Measurements from ENCODE around the gene TSPO2.

The TSPO2 gene

DNA sequence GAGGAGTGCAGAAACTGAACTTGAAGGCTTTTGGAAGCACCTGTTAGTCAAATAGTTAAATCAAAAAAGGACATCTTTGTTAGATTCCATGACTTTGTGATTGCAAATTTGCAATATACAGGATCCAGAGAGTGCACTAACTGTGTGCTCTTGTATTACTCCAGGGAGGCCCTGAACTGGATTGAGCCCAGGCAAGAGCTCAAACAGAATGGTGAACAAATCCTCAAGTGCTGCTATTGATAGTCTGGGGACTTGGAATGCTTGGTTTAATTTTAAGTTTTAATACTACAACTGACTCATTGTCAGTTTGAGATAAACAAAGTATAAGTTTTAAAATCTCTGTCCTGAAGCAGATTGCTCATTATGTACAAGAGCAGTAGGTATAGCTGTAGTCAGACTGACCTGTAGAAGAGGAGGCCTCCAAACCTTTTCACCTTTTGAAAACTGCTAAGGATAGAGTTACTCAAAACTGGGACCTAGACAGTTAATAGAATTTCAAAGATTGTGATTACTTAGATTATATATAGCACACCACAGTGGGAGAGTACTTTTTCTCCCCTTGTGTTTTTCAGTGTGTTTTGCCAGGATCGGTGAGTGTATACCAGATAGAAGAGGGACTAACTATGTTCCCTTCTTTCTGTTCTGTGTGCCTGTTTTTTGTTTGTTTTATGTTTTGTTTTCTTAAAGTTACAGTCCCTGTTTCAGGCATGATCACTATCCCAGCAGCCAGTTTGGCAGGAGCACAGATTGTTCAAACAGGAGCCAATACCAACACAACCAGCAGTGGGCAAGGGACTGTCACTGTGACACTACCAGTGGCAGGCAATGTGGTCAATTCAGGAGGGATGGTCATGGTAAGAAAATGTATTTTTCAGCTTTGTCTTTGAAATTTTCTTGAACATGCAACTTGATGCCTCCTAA lies 48.8 kb downstream of the TSPO2 start:
- Histone ChIP-seq H3K14ac (ENCODE audit: low read length) (no peak overlapping the region), H3K4ac (ENCODE audit: low read depth, low read length) (no peak overlapping the region), H4K8ac (ENCODE audit: low read depth, low read length) (no peak overlapping the region), H2AFZ (ENCODE audit: insufficient read depth, low read length, poor library complexity) (no peak overlapping the region), H2BK5ac (ENCODE audit: low read depth, low read length, poor library complexity) (no peak overlapping the region), H3K18ac (ENCODE audit: low read length) (no peak overlapping the region), H3K4me3 (ENCODE audit: low read depth, low read length) (no peak overlapping the region), H4K91ac (ENCODE audit: low read depth, low read length) (no peak overlapping the region), H3K36me3 (ENCODE audit: control insufficient read depth in 1 of 2, insufficient read depth in 2 of 2, low read length in 2 of 2) (peaks cover 32 to 48% of the 10 kb centered on the region in 2 experiments), H4K12ac (ENCODE audit: low read depth, low read length) (no peak overlapping the region), H2BK12ac (ENCODE audit: low read length) (no peak overlapping the region), H3K9me3 (ENCODE audit: insufficient read depth, low read depth, low read length) (no peaks in the 10 kb centered on the region), H3K23ac (ENCODE audit: low read length) (no peak overlapping the region), H3K9ac (ENCODE audit: low read length) (no peak overlapping the region), H2AK5ac (ENCODE audit: low read length) (no peak overlapping the region), H3K79me2 (ENCODE audit: control insufficient read depth, insufficient read depth, low read length, poor library complexity) (no peaks in the 10 kb centered on the region), H3K79me1 (ENCODE audit: low read length) (no peaks in the 10 kb centered on the region), H3K27me3 (ENCODE audit: insufficient read depth, low read length) (no peaks in the 10 kb centered on the region), H3K4me2 (ENCODE audit: low read length) (no peak overlapping the region), H3K27ac (ENCODE audit: low read depth, low read length) (no peak overlapping the region), H2BK120ac (ENCODE audit: insufficient read depth, low read length, poor library complexity) (no peak overlapping the region), H3K4me1 (ENCODE audit: control insufficient read depth in 1 of 2, insufficient read depth in 2 of 2, low read length in 2 of 2) (no peaks in the 10 kb centered on the region)
- no CpG with 5 or more reads among the region's 1 CpG for WGBS (ENCODE audit: extremely low coverage, insufficient coverage, insufficient read length)
- DNase-seq: no peak

DNA sequence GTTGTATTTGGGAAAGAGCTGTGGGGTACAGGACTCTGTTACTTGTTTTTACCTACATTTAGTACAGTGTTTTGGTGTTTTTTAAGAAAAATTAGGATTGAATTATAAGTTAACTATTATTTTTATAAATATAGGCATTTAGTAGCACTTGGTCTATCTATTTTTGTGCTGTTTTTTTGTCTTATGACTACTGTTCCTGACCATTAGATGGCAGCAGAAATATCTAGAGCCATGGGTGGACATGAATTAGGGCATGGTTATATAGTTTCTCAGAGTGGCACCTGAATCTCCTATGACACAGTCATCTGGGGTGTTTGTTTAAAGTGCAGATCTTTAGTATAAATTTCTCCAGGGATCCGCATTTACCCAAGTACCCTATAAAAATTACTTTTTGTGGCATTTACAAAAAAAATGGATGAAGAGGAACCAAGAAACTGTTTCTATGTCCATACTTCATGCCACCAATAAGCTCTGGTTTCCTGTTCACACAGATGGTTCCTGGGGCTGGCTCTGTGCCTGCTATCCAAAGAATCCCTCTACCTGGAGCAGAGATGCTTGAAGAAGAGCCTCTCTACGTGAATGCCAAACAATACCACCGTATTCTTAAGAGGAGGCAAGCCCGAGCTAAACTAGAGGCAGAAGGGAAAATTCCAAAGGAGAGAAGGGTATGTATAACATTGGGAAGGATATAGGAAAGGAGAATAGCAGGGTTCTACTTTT lies 50.3 kb downstream of the TSPO2 start:
- no CpG with 5 or more reads among the region's 4 CpGs for WGBS (ENCODE audit: extremely low coverage, insufficient coverage, insufficient read length)
- H3K27ac ChIP-seq (ENCODE audit: low read depth, low read length): no peak overlapping the region

DNA sequence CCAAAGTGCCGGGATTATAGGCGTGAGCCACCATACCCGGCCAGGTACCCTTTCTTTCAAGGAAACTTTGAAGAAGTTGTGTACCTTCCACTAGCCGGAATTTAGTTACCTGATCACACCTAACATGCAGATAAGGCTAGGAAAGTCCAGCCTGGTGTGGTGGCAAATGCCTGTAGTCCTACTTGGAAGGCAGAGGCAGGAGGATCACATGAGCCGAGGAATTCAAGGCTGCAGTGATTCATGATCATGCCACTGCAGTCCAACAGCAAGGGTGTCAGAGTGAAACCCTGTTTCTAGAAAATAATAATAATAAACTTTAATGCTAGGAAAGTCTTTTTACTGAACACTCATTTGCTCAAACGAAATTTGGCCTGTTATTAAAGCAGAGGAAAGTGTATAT lies 51.5 kb downstream of the TSPO2 start:
- no CpG with 5 or more reads among the region's 6 CpGs for WGBS (ENCODE audit: extremely low coverage, insufficient coverage, insufficient read length)

More for the DNA sequence above, 50.3 kb downstream of the TSPO2 start:
- Histone ChIP-seq H2BK12ac (ENCODE audit: low read length) (no peak overlapping the region), H3K79me2 (ENCODE audit: control insufficient read depth, insufficient read depth, low read length, poor library complexity) (no peaks in the 10 kb centered on the region), H3K18ac (ENCODE audit: low read length) (no peak overlapping the region), H4K12ac (ENCODE audit: low read depth, low read length) (no peak overlapping the region), H3K36me3 (ENCODE audit: control insufficient read depth in 1 of 2, insufficient read depth in 2 of 2, low read length in 2 of 2) (peaks cover 34 to 59% of the 10 kb centered on the region in 2 experiments), H2BK120ac (ENCODE audit: insufficient read depth, low read length, poor library complexity) (no peak overlapping the region), H2AFZ (ENCODE audit: insufficient read depth, low read length, poor library complexity) (no peak overlapping the region), H3K4me3 (ENCODE audit: low read depth, low read length) (no peak overlapping the region), H3K4me2 (ENCODE audit: low read length) (no peak overlapping the region), H4K91ac (ENCODE audit: low read depth, low read length) (no peak overlapping the region), H3K4me1 (ENCODE audit: control insufficient read depth in 1 of 2, insufficient read depth in 2 of 2, low read length in 2 of 2) (no peaks in the 10 kb centered on the region), H3K9me3 (ENCODE audit: insufficient read depth, low read depth, low read length) (no peaks in the 10 kb centered on the region), H3K23ac (ENCODE audit: low read length) (no peak overlapping the region), H3K14ac (ENCODE audit: low read length) (no peak overlapping the region), H3K9ac (ENCODE audit: low read length) (no peak overlapping the region), H4K8ac (ENCODE audit: low read depth, low read length) (no peak overlapping the region), H2AK5ac (ENCODE audit: low read length) (no peak overlapping the region), H3K27me3 (ENCODE audit: insufficient read depth, low read length) (no peaks in the 10 kb centered on the region), H3K79me1 (ENCODE audit: low read length) (no peaks in the 10 kb centered on the region), H2BK5ac (ENCODE audit: low read depth, low read length, poor library complexity) (no peak overlapping the region), H3K4ac (ENCODE audit: low read depth, low read length) (no peak overlapping the region)
- DNase-seq: peak in 1 of 2 donors; percentile 25

More for the DNA sequence above, 51.5 kb downstream of the TSPO2 start:
- H3K4me2 ChIP-seq (ENCODE audit: low read length): no peak overlapping the region
- no peak overlapping the region for H3K4me3 ChIP-seq (ENCODE audit: low read depth, low read length)
- no peaks in the 10 kb centered on the region for H3K9me3 ChIP-seq (ENCODE audit: insufficient read depth, low read depth, low read length)
- H2BK120ac ChIP-seq (ENCODE audit: insufficient read depth, low read length, poor library complexity): no peak overlapping the region
- no peak overlapping the region for H3K27ac ChIP-seq (ENCODE audit: low read depth, low read length)
- no peak overlapping the region for H4K8ac ChIP-seq (ENCODE audit: low read depth, low read length)
- no peaks in the 10 kb centered on the region for H3K79me2 ChIP-seq (ENCODE audit: control insufficient read depth, insufficient read depth, low read length, poor library complexity)
- no peak overlapping the region for H3K4ac ChIP-seq (ENCODE audit: low read depth, low read length)
- no peak overlapping the region for H3K23ac ChIP-seq (ENCODE audit: low read length)
- H2BK12ac ChIP-seq (ENCODE audit: low read length): no peak overlapping the region
- H3K9ac ChIP-seq (ENCODE audit: low read length): no peak overlapping the region
- no peaks in the 10 kb centered on the region for H3K79me1 ChIP-seq (ENCODE audit: low read length)
- H3K18ac ChIP-seq (ENCODE audit: low read length): no peak overlapping the region
- no peak overlapping the region for H2AFZ ChIP-seq (ENCODE audit: insufficient read depth, low read length, poor library complexity)
- no peaks in the 10 kb centered on the region for H3K27me3 ChIP-seq (ENCODE audit: insufficient read depth, low read length)
- H4K91ac ChIP-seq (ENCODE audit: low read depth, low read length): no peak overlapping the region
- no peak overlapping the region for H3K14ac ChIP-seq (ENCODE audit: low read length)
- peak in 1 of 2 donors; percentile 9 for DNase-seq
- H3K36me3 ChIP-seq (ENCODE audit: control insufficient read depth in 1 of 2, insufficient read depth in 2 of 2, low read length in 2 of 2): peaks cover 34 to 65% of the 10 kb centered on the region in 2 experiments
- no peak overlapping the region for H4K12ac ChIP-seq (ENCODE audit: low read depth, low read length)
- H3K4me1 ChIP-seq (ENCODE audit: control insufficient read depth in 1 of 2, insufficient read depth in 2 of 2, low read length in 2 of 2): no peaks in the 10 kb centered on the region
- H2AK5ac ChIP-seq (ENCODE audit: low read length): no peak overlapping the region
- no peak overlapping the region for H2BK5ac ChIP-seq (ENCODE audit: low read depth, low read length, poor library complexity)

All from trophoblast cell (in vitro differentiated cells and primary cell).